Renal cortex interstitium (tissue), 11 donors: Measurements from ENCODE around the gene PYGO1. TPM values are rescaled to one million over a fixed set of nuclear protein-coding genes. Genes with fewer than 3 reads are reported as not detected.
"Not testable (repeated sequence)": the region's sequence is repeated elsewhere in the genome, so short reads cannot be mapped to it uniquely, and the experiment has no call there.

Source experiments
- DNase-seq, 11 donors: peaks; one replicate each; pipeline ENCODE4 v3.0.0-alpha.2; 2013; ENCODE audit warnings: low read depth in 9 of 11, low spot score in 4 of 11; ENCODE audit errors: extremely low read depth in 1 of 11
- polyA plus RNA-seq, 3 donors: library from polyadenylated mRNA; unstranded; fragments of 120-200 nt; gene quantifications; one replicate each; pipeline ENCODE4 v1.2.1, GENCODE V29; 2013; ENCODE audit not compliant: insufficient read length in 3 of 3

PYGO1 gene
- polyA plus RNA-seq, 3 donors: 14.6 to 18.3 (median 16.1) TPM

DNA sequence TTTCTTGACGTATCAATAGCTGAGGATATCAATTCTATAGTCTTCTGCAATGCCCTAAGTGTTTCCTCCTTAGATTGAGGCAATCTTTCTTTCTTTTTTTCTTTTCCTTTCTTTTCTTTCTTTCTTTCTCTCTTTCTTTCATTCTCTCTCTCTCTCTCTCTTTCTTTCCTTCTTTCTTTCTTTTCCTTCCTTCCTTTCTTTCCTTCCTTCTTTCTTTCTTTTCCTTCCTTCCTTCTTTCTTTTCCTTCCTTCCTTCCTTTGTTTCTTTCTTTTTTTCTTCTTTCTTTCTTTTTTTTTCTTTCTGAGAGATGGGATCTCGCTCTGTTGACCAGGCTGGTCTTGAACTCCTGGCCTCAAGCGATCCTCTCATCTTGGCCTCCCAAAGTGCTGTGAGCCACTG, 70.1 kb downstream of the PYGO1 start:
- no peak for DNase-seq

DNA sequence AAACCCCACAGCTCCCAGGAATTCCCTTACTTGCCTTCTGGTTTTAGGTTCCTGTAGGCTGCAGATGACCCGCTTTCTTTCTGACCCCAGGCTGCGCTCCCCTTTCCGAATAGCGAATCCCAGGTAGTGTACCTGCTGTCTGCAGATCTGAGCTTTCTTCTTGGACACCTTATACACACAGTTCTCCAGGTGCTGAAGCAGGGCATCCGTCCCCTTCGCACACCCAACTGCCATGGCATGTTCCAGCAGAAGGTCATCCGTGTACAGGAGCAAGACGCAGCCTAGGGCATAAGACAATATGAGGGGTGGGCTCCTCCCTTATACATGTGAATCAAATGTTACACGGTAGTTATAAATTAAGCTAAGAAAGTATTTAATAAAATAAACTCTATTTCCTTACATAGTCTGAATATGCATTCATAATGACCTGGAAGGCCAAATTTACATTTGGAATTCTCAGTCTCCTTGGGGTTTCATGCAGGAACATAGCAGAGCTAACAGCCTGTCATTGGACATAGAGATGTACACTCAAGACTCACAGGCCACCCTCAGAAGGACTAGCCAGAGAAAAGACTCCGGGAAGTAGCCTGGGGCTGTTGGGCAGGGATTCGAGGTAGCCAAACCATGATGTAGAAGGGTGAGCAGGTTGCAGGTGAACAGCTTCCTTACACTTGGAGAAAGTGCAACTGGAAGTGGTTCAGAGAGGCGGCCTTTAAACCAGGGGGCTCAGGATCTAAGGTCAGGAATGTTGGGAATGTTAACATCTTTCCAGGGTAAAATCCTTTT, 72.0 kb downstream of the PYGO1 start:
- no peak for DNase-seq

DNA sequence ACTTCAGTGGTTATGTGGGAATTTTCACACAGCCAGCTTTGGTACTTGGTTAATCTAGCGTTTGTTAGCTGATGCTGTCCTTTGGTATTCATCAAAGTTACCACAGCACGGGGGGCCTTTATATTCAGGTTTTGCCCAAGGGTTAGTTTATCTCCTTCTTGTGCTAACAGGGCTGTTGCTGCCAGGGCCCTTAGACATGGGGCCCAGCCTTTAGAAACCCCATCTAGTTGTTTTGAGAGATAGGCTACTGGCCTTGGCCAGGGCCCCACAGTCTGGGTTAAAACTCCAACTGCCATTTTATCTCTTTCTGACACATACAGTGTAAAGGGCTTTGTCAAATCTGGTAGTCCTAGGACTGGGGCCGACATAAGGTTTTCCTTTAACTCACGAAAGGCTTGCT, 72.7 kb downstream of the PYGO1 start:
- DNase-seq: no peak

DNA sequence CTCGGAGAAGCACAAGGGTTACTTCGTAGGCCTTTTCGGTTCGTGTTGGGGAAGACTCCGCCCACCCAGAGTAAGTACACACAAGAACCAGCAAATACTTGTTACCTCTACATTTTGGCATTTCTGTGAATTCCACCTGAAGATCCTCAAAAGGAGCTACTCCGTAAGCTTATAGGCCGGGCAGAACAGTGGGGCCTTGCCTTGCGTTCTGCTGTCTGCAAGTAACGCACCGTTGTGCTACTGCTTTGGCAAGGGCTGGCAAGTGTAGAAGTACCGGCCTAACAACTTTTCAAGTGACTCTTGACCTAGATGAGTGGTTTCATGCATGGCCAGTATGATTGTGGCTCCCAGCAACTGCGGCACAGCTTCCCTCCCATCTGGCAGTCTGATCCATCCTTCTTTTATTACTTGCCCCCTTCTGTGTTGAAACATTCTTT, 73.7 kb downstream of the PYGO1 start:
- no peak for DNase-seq

DNA sequence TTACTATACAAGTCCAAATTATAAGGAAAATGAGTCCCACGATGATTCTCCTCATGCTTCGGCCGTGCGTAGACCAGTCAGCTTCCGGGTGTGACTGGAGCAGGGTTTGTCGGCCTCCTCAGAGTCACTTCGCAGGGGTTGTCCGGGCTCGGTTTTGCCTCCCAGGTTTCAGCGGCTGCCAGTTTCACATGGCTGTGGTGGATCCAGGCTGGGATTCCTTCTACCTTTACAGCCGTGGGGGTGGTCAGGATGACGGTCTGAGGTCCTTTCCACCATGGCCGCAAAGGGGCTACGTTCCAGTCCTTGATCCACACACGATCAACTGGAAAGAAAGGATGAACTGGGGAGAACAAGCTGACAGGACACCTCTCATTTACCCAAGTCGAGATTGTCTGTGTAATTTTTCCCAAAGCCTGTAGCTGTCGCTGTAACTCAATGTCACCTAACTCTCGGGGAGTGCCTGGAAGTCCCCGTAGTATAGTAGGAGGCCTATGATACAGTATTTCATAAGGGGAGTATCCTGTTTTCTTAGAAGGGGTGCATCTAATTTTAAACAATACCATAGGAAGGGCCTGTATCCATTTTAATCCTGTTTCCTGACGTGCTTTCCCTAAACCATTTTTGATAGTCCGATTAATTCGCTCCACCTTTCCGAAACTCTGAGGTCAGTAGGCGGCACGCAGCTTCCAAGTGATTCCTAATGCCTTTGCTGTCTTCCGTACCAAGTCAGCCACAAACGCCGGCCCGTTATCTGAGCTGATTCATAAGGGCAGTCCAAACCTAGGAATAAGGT, 74.3 kb downstream of the PYGO1 start:
- peak in 1 of 11 donors; percentile 22 for DNase-seq

DNA sequence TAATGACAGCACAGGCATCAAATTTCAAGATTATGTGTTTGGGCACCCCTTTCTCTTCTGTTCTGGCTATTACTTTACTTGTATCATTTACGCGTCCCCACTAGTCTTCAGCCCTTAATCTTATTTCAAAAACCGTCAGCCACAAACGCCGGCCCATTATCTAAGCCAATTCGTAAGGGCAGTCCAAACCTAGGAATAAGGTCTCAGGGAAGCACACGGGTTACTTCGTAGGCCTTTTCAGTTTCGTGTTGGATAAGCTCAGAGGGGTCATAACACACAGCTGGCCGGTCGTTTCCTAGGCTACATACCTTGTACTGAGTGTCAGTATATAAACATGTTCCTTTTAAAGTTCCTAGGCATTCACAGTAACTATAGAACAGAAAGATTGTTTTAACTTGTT, 75.0 kb downstream of the PYGO1 start:
- no peak for DNase-seq

DNA sequence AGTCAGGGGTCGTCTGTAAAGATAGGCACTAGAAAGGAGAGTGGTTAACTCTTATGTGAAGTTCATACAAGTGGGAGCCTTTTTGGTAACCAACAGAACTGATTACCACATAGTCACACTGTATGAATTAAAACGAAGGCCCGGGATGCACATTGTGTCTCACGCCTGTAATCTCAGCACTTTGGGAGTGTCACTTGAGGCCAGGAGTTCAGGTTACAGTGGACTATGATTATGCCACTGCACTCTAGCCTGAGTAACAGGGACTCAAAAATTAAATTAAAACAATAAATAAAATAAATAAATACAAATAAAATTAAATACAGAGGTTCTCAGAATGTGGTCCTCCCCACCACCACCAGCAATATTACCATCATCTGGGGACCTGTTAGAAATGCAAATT, 80.6 kb downstream of the PYGO1 start:
- DNase-seq: no peak

DNA sequence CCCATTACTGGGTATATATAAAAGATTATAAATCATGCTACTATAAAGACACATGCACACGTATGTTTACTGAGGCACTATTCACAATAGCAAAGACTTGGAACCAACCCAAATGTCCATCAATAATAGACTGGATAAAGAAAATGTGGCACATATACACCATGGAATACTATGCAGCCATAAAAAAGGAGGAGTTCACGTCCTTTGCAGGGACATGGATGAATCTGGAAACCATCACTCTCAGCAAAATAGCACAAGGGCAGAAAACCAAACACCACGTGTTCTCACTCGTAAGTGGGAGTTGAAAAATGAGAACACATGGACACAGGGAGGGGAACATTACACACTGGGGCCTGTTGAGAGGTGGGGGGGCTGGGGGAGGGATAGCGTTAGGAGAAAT, 82.7 kb downstream of the PYGO1 start:
- not testable (repeated sequence) for DNase-seq

DNA sequence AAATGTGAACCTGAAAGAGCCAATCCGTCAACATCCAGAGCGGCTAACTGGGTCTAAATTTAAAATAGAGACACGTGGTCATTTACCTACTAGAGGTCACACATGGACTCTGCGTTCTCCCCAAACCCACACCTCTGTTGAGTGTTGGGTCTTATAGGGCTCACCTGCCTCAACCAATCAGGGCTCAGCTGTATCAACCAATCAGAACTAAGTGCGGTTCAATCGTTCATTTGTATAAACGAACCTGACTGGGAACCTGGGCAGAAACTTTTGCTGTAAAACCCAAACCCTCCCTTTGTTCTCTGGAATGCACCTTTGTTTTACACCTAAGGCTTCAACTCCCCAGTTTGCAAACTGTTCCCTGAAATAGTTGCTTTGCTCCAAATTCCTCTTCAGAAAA, 89.0 kb downstream of the PYGO1 start:
- DNase-seq: no peak

DNA sequence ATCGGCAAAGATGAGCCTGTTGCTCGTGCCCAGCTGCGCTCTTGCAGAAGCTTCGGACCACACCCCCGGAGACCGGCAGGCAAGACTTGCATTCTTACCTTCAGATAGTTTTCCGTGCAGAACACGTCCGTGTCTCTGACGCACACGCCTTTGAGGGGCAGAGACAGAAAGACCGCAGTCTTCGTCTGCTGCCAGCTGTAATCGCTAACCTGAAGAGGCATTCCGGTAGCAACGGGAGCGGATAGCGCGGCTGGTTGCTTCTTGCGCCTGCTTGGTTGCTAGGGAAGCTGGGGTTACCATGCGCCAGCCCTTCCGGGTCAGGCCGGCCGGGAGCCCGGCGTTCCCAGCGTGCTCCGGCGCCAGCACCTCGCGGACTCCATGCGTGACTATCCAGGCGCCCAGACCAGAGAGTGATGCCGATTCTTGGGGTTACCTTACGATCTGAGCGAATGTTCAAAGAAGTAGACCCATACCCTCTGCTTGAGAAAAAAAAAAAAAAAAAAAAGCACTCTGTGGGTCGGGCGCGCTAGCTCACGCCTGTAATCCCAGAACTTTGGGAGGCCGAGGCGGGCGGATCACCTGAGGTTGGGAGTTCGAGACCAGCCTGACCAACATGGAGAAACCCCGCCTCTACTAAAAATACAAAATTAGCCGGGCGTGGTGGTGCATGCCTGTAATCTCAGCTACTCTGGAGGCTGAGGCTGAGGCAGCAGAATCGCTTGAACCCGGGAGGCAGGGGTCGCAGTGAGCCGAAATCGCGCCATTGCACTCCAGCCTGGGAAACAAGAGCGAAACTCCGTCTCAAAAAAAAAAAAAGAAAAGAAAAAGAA, 89.8 kb downstream of the PYGO1 start:
- peak; percentile 62 to 83 (median 75) for DNase-seq

DNA sequence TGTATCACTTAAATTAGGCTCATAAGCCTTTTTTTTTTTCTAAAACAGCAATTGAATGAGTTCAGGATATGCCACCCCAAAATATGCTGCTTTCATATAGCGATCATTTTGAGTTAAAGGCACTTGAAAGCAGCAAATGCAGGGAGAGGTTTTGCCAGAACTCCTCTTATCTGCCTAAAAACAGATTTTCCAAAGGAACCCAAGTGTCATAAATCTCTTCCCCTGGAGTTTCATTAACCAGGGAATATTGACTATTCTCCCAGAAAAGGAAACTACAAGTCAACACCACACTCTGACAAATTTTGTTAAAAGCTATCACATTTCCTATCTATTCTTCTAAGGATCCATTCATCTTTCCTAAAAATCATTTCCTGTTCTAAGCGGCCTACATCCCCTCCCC, 91.4 kb downstream of the PYGO1 start:
- no peak for DNase-seq

DNA sequence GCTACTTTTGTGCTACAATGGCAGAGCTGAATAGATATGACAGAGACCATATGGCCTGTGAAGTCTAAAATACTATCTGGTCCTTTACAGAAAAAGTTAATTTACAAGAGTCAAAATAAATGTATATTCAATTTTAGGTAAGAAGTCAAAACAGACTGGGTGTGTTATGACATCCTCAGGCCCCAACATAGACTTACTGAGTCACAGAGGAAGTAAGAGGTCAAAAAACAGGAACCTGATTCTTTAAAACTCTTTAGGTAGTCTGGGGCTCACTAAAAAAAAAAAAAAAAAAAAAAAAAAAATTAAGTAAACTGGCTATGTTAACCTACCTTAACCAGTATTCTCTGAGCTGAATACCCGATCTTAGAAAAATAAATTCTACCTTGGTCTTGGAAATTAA, 93.2 kb downstream of the PYGO1 start:
- DNase-seq: no peak

DNA sequence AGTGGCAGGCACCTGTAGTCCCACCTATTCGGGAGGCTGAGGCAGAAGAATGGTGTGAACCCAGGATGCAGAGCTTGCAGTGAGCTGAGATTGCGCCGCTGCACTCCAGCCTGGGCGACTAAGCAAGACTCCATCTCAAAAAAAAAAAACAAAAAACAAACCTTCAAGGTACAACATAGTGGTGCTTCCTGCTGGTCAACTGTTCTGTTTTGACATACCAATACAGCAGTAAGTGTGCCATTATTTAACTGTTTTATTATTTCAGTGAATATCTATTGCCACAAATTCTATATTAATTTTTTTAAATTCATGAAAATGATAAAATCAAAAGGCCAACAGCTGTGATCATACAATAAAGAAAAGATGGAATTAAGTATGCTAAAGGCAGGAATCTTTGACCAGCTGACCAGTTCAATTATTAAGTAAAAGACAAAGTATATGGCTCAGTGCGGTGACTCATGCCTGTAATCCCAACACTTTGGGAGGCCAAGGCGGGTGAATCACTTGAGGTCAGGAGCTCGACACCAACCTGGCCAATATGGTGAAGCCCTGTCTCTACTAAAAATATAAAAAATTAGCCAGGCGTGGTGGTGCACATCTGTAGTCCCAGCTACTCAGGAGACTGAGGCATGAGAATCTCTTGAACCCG, 99.1 kb downstream of the PYGO1 start:
- not testable (repeated sequence) for DNase-seq

Other genes with a start within 250 kb of the PYGO1 start
- 10 to 100 TPM; 48.8 to 63.8 (median 61.1) TPM for gene CCPG1, start 180.0 kb downstream of the PYGO1 start, polyA plus RNA-seq
- 1 to 10 TPM; 6.3 to 7.3 (median 6.5) TPM for gene PIERCE2, start 179.8 kb downstream of the PYGO1 start, polyA plus RNA-seq
- 10 to 100 TPM in 1 of 3 donors, 1 to 10 TPM in 2; 8.5 to 11.1 (median 8.7) TPM for gene DNAAF4, start 80.1 kb downstream of the PYGO1 start, polyA plus RNA-seq
- gene PRTG, start 154.8 kb upstream of the PYGO1 start, polyA plus RNA-seq: 10 to 100 TPM; 11.8 to 13.6 (median 11.9) TPM